ENCODE results near the gene TAS2R39.
"Not testable (repeated sequence)": the region's sequence is repeated elsewhere in the genome, so short reads cannot be mapped to it uniquely, and the experiment has no call there.

The TAS2R39 gene

GRCh38 chr7:143185551-143185950 is 2.3 kb downstream of the TAS2R39 start:
- H3K9ac ChIP-seq (ENCODE audit: low read depth, low read length) = no peak overlapping the region
- H3K9me3 ChIP-seq (replicated peaks; ENCODE audit: low read length) = no peaks in the 10 kb centered on the region
- H3K4me1 ChIP-seq (ENCODE audit: control insufficient read depth, insufficient read depth, low read length) = no peaks in the 10 kb centered on the region
- no peak overlapping the region for H3K4me3 ChIP-seq (ENCODE audit: low read length)
- no peaks in the 10 kb centered on the region for H3K36me3 ChIP-seq (ENCODE audit: insufficient read depth, low read length)
- H3K4me2 ChIP-seq (ENCODE audit: low read length) = no peak overlapping the region
- no peaks in the 10 kb centered on the region for H3K27me3 ChIP-seq (ENCODE audit: control insufficient read depth, insufficient read depth, low read length)

- Histone ChIP-seq H3K36me3 (ENCODE audit: insufficient read depth, low read length) (no peaks in the 10 kb centered on the region), H3K9me3 (replicated peaks; ENCODE audit: low read length) (no peaks in the 10 kb centered on the region), H3K9ac (ENCODE audit: low read depth, low read length) (no peak overlapping the region), H3K4me1 (ENCODE audit: control insufficient read depth, insufficient read depth, low read length) (no peaks in the 10 kb centered on the region), H3K27me3 (ENCODE audit: control insufficient read depth, insufficient read depth, low read length) (no peaks in the 10 kb centered on the region), H3K4me3 (ENCODE audit: low read length) (no peak overlapping the region), H3K4me2 (ENCODE audit: low read length) (no peak overlapping the region)
Observed at GRCh38 chr7:143188994-143189393, 5.8 kb downstream of the TAS2R39 start.

DNA sequence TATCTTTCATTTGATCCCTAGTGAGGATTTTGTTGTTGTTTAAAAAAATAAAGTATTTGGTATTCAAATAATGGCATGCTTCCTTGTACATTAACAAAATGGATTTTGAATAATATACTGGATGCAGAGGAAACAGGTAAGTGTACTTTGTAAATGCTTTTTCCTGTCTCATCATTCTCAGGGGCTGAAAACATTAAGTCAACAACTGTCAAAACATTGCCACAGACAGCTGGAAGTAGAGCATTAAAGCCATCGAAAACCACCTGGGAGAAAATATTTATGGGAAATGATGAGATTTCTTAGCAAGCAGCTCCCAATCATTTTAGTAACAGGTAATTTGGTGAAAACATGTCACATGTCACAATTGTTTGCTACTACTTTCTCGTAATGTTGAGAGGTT is 10.7 kb downstream of the TAS2R39 start:
- Histone ChIP-seq H3K4me2 (ENCODE audit: low read length) (no peak overlapping the region), H3K4me3 (ENCODE audit: low read length) (no peak overlapping the region), H3K4me1 (ENCODE audit: control insufficient read depth, insufficient read depth, low read length) (no peaks in the 10 kb centered on the region), H3K9me3 (replicated peaks; ENCODE audit: low read length) (no peaks in the 10 kb centered on the region), H3K27me3 (ENCODE audit: control insufficient read depth, insufficient read depth, low read length) (no peaks in the 10 kb centered on the region), H3K9ac (ENCODE audit: low read depth, low read length) (no peak overlapping the region), H3K36me3 (ENCODE audit: insufficient read depth, low read length) (no peaks in the 10 kb centered on the region)

- Histone ChIP-seq H3K4me3 (ENCODE audit: low read length) (no peak overlapping the region), H3K36me3 (ENCODE audit: insufficient read depth, low read length) (no peaks in the 10 kb centered on the region), H3K4me2 (ENCODE audit: low read length) (no peak overlapping the region), H3K9ac (ENCODE audit: low read depth, low read length) (no peak overlapping the region), H3K27me3 (ENCODE audit: control insufficient read depth, insufficient read depth, low read length) (no peaks in the 10 kb centered on the region), H3K4me1 (ENCODE audit: control insufficient read depth, insufficient read depth, low read length) (no peaks in the 10 kb centered on the region), H3K9me3 (replicated peaks; ENCODE audit: low read length) (no peaks in the 10 kb centered on the region)
Observed at GRCh38 chr7:143199040-143199439, 15.8 kb downstream of the TAS2R39 start.

- Histone ChIP-seq H3K36me3 (ENCODE audit: insufficient read depth, low read length) (no peaks in the 10 kb centered on the region), H3K27me3 (ENCODE audit: control insufficient read depth, insufficient read depth, low read length) (no peaks in the 10 kb centered on the region), H3K4me2 (ENCODE audit: low read length) (no peak overlapping the region), H3K9ac (ENCODE audit: low read depth, low read length) (no peak overlapping the region), H3K4me3 (ENCODE audit: low read length) (no peak overlapping the region), H3K9me3 (replicated peaks; ENCODE audit: low read length) (no peaks in the 10 kb centered on the region), H3K4me1 (ENCODE audit: control insufficient read depth, insufficient read depth, low read length) (peaks cover 7% of the 10 kb centered on the region)
Observed at GRCh38 chr7:143202161-143202560, 18.9 kb downstream of the TAS2R39 start.

DNA sequence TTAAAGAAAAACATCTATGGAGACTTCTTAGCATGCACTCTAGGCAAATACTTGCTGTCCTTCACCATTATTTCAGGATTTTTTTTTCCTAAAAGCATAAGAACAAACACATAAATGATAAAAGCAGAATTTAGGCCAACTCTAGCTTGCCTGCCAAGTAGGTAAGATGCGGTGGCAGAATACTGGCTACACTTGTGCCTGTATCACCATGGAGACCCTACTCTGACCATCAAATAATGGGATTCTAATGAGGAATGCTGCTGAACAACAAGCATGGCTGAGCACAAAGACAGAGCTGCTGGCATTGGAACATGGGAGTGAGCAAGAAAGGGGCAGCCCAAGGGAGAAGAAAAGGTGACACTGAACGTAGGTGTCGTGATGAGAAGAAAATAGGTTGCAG is 20.2 kb downstream of the TAS2R39 start:
- Histone ChIP-seq H3K36me3 (ENCODE audit: insufficient read depth, low read length) (no peaks in the 10 kb centered on the region), H3K27me3 (ENCODE audit: control insufficient read depth, insufficient read depth, low read length) (no peaks in the 10 kb centered on the region), H3K9me3 (replicated peaks; ENCODE audit: low read length) (no peaks in the 10 kb centered on the region), H3K4me3 (ENCODE audit: low read length) (no peak overlapping the region), H3K9ac (ENCODE audit: low read depth, low read length) (no peak overlapping the region), H3K4me1 (ENCODE audit: control insufficient read depth, insufficient read depth, low read length) (peaks cover 7% of the 10 kb centered on the region), H3K4me2 (ENCODE audit: low read length) (no peak overlapping the region)

- Histone ChIP-seq H3K4me2 (ENCODE audit: low read length) (no peak overlapping the region), H3K9me3 (replicated peaks; ENCODE audit: low read length) (no peaks in the 10 kb centered on the region), H3K36me3 (ENCODE audit: insufficient read depth, low read length) (no peaks in the 10 kb centered on the region), H3K4me1 (ENCODE audit: control insufficient read depth, insufficient read depth, low read length) (peaks cover 7% of the 10 kb centered on the region), H3K27me3 (ENCODE audit: control insufficient read depth, insufficient read depth, low read length) (no peaks in the 10 kb centered on the region), H3K9ac (ENCODE audit: low read depth, low read length) (no peak overlapping the region), H3K4me3 (ENCODE audit: low read length) (no peak overlapping the region)
Observed at GRCh38 chr7:143205560-143206293, 22.5 kb downstream of the TAS2R39 start.

DNA sequence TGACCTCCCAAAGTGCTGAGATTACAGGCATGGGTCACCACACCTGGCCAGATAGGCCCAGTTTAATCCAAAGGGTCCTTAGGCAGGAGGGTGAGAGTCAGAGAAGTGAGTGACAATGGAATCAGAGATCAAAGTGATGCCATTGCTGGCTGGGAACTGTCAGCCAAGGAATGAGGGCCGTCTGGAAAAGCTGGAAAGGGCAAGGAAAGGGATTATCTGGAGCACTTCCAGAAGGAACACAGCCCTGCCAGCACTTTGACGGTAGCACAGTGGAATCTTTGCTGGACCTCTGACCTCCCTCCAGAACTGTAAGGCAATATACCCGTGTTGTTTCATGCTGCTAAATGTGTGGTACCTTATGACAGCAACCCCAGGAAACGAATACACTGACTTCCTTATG is 27.3 kb downstream of the TAS2R39 start:
- peaks cover 7% of the 10 kb centered on the region for H3K4me1 ChIP-seq (ENCODE audit: control insufficient read depth, insufficient read depth, low read length)
- H3K4me2 ChIP-seq (ENCODE audit: low read length) = no peak overlapping the region
- H3K9ac ChIP-seq (ENCODE audit: low read depth, low read length) = no peak overlapping the region
- no peaks in the 10 kb centered on the region for H3K27me3 ChIP-seq (ENCODE audit: control insufficient read depth, insufficient read depth, low read length)
- no peak overlapping the region for H3K4me3 ChIP-seq (ENCODE audit: low read length)
- no peaks in the 10 kb centered on the region for H3K36me3 ChIP-seq (ENCODE audit: insufficient read depth, low read length)
- H3K9me3 ChIP-seq (replicated peaks; ENCODE audit: low read length) = no peaks in the 10 kb centered on the region

- not testable (repeated sequence) for H3K36me3 ChIP-seq (ENCODE audit: insufficient read depth, low read length); H3K9ac ChIP-seq (ENCODE audit: low read depth, low read length); H3K4me3 ChIP-seq (ENCODE audit: low read length); H3K9me3 ChIP-seq (replicated peaks; ENCODE audit: low read length); H3K4me2 ChIP-seq (ENCODE audit: low read length); H3K4me1 ChIP-seq (ENCODE audit: control insufficient read depth, insufficient read depth, low read length); H3K27me3 ChIP-seq (ENCODE audit: control insufficient read depth, insufficient read depth, low read length)
Observed at GRCh38 chr7:143213478-143213877, 30.3 kb downstream of the TAS2R39 start.

DNA sequence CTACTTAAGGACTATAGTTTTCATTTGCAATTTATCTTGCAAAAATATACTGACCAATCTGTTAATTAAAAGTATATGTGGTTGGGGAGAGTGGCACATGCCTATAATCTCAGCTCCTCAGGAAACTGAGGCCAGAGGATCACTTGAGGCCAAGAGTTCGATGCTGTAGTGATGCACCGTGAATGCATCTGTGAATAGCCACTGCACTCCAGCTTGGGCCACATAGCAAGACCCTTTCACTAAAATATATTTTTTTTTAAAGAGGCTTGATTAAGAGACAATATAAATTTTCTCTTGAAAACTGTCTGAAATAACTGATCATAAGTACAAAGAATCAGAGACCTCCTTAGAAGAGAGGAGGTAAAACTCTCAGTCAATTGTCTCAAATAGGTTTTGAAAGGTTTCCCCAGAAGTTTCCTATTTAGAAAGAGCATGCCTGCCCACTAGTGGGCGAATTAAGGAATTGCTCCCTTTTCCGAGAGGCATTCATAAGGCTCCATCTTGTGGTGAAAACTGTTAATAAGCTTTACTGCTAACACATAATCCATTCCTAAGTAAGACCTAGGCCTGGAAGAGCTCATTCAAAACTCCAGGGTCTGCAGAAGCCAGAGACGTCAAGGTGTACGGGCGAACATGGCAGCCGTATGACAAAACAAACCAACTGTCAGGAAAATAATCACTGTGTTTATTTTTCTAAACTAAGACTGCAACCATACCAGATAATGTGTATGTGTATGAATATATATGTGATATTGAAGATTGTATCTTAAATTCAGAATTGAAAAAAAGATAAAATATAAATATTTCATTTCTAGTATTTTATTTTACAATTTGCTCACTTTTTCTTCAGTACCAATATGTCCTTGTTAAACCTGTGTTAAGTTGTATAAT is 31.8 kb downstream of the TAS2R39 start:
- Histone ChIP-seq H3K36me3 (ENCODE audit: insufficient read depth, low read length) (no peaks in the 10 kb centered on the region), H3K9ac (ENCODE audit: low read depth, low read length) (no peak overlapping the region), H3K4me2 (ENCODE audit: low read length) (no peak overlapping the region), H3K4me3 (ENCODE audit: low read length) (no peak overlapping the region), H3K9me3 (replicated peaks; ENCODE audit: low read length) (no peaks in the 10 kb centered on the region), H3K27me3 (ENCODE audit: control insufficient read depth, insufficient read depth, low read length) (no peaks in the 10 kb centered on the region), H3K4me1 (ENCODE audit: control insufficient read depth, insufficient read depth, low read length) (peaks cover 10% of the 10 kb centered on the region)

DNA sequence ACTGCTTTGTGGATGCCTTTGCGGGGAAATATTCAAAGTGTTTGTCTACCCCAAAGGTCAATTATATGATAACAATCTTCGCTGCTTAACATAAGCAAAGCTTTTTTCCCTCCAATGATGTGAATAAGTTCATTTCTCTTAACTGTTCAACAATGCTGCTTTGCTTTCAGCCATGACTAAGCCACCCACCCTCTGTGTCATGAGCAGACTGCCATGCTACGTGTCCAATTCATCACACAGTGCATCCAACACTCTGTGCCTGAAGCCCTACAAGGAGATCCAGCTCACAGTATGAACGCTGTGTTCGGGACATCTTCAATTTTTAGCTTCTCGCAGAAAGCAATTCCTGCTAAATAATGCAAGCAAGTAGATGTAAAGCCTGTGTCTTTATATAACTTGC is 32.9 kb downstream of the TAS2R39 start:
- Histone ChIP-seq H3K4me1 (ENCODE audit: control insufficient read depth, insufficient read depth, low read length) (peaks cover 10% of the 10 kb centered on the region), H3K27me3 (ENCODE audit: control insufficient read depth, insufficient read depth, low read length) (no peaks in the 10 kb centered on the region), H3K9ac (ENCODE audit: low read depth, low read length) (peak overlapping the region; percentile 32), H3K36me3 (ENCODE audit: insufficient read depth, low read length) (no peaks in the 10 kb centered on the region), H3K9me3 (replicated peaks; ENCODE audit: low read length) (no peaks in the 10 kb centered on the region), H3K4me3 (ENCODE audit: low read length) (no peak overlapping the region), H3K4me2 (ENCODE audit: low read length) (no peak overlapping the region)
